Loucy (cell line): ENCODE measurements around the gene RHEBL1.

Source experiments
- CTCF ChIP-seq: fragments of 200-600 bp; sonication (generic); conservative IDR thresholded peaks from 2 replicates; pipeline ENCODE4 v1.5.1; 2014; ENCODE audit warnings: mild to moderate bottlenecking, antibody characterized with exemption, low read length
- EZH2phosphoT487 ChIP-seq: fragments of 200-600 bp; IDR thresholded peaks from 2 replicates; pipeline ENCODE4 v1.6.1; 2018; ENCODE audit warnings: antibody characterized with exemption, mild to moderate bottlenecking, moderate library complexity, borderline replicate concordance

- no peak for TF ChIP-seq CTCF
- no peak for TF ChIP-seq EZH2phosphoT487
Observed at GRCh38 chr12:49021292-49021915, 48.4 kb downstream of the RHEBL1 start.
